Activated CD8-positive, alpha-beta T cell treated with anti-CD3 and anti-CD28 coated beads for 36 hours (primary cell): ENCODE results near the gene MICU1. TPM values are rescaled to one million over a fixed set of nuclear protein-coding genes. Genes with fewer than 3 reads are reported as not detected.

Experiments used
- ATAC-seq: fragments of 200-7000 bp; cut with Tn5 transposase; one replicate; pipeline ENCODE4 v1.10.0; 2021; ENCODE audit warnings: mild to moderate bottlenecking, moderate library complexity
- CTCF ChIA-PET: fragments of 350-600 bp; sonication (Branson Sonifier 250); formaldehyde crosslinking; loops from one replicate; lab custom pipeline; 2021; ENCODE audit warnings: antibody characterized with exemption; lab: Charles Lee
- POLR2A ChIA-PET: fragments of 350-600 bp; sonication (Branson Sonifier 250); formaldehyde crosslinking; loops from one replicate; lab custom pipeline; 2021; ENCODE audit warnings: antibody characterized with exemption; lab: Charles Lee
- DNase-seq: peaks from one replicate; pipeline ENCODE4 v3.0.0-alpha.2; 2020
- H3K27ac Mint-ChIP-seq: one replicate; pipeline ENCODE4 v1.8.0; 2021; ENCODE audit warnings: mild to moderate bottlenecking, mixed read lengths
- H3K27me3 Mint-ChIP-seq: one replicate; pipeline ENCODE4 v1.8.0; 2021; ENCODE audit warnings: mixed read lengths
- H3K36me3 Mint-ChIP-seq: one replicate; pipeline ENCODE4 v1.8.0; 2021; ENCODE audit warnings: low read depth, mixed read lengths
- H3K4me1 Mint-ChIP-seq: one replicate; pipeline ENCODE4 v1.8.0; 2021; ENCODE audit warnings: low read depth, mixed read lengths
- H3K4me3 Mint-ChIP-seq: one replicate; pipeline ENCODE4 v1.8.0; 2021; ENCODE audit warnings: mild to moderate bottlenecking, moderate library complexity, mixed read lengths
- H3K9me3 Mint-ChIP-seq: one replicate; pipeline ENCODE4 v1.8.0; 2021; ENCODE audit warnings: mixed read lengths
- CTCF ChIP-seq: fragments of 200-600 bp; IDR thresholded peaks from one replicate; pipeline ENCODE4 v1.8.0; 2022; ENCODE audit warnings: antibody characterized with exemption, mild to moderate bottlenecking
- intact Hi-C: fragments of 100-400 bp; cut with micrococcal nuclease; formaldehyde crosslinking; loops from one replicate; pipeline ENCODE4 v1.10.0; 2022
- total RNA-seq, 2 experiments: library from RNA; stranded (reverse); gene quantifications; one replicate each; pipeline ENCODE4 v1.2.3, GENCODE V29; 2021

Gene MICU1
- total RNA-seq, 2 experiments from 2014 or later = 29.9 to 31.0 TPM

GRCh38 chr10:72663971-72664370 is 38.1 kb upstream of the MICU1 start:
- ChIA-PET POLR2A (no interaction called here), CTCF (no interaction called here)
- DNase-seq (no peak), ATAC-seq (no peak)
- intact Hi-C loops = no loop called here
- Mint-ChIP-seq H3K27ac (no peak overlapping the region), H3K4me1 (no peaks in the 10 kb centered on the region), H3K9me3 (no peaks in the 10 kb centered on the region), H3K36me3 (no peaks in the 10 kb centered on the region), H3K27me3 (no peaks in the 10 kb centered on the region), H3K4me3 (no peak overlapping the region)
- TF ChIP-seq CTCF = no peak

- Mint-ChIP-seq H3K36me3 (no peaks in the 10 kb centered on the region), H3K9me3 (no peaks in the 10 kb centered on the region), H3K4me1 (no peaks in the 10 kb centered on the region), H3K4me3 (no peak overlapping the region), H3K27ac (no peak overlapping the region), H3K27me3 (no peaks in the 10 kb centered on the region)
- ChIA-PET CTCF (no interaction called here), POLR2A (no interaction called here)
- ATAC-seq (no peak), DNase-seq (no peak)
- TF ChIP-seq CTCF = no peak
- intact Hi-C loops = no loop called here
These were observed 35.6 kb upstream of the MICU1 start for GRCh38 chr10:72661431-72661830.

- intact Hi-C loops = no loop called here
- Mint-ChIP-seq H3K9me3 (no peaks in the 10 kb centered on the region), H3K4me3 (no peak overlapping the region), H3K27ac (no peak overlapping the region), H3K4me1 (no peaks in the 10 kb centered on the region), H3K27me3 (no peaks in the 10 kb centered on the region), H3K36me3 (no peaks in the 10 kb centered on the region)
- POLR2A ChIA-PET = no interaction called here
- no peak for TF ChIP-seq CTCF
- no peak for ATAC-seq
- CTCF ChIA-PET = interaction anchor here (1.6 kb wide), 1 partner anchor 8 kb away, joined by 5 read pairs; no protein-coding TSS in a partner anchor
- DNase-seq = no peak
These were observed 34.3 kb upstream of the MICU1 start for GRCh38 chr10:72660220-72660619.

- no peak overlapping the region for H3K4me3 Mint-ChIP-seq
- POLR2A ChIA-PET = no interaction called here
- H3K36me3 Mint-ChIP-seq = no peaks in the 10 kb centered on the region
- H3K27ac Mint-ChIP-seq = no peak overlapping the region
- no peak for ATAC-seq
- DNase-seq = no peak
- CTCF ChIA-PET = interaction anchor here (1.6 kb wide), 1 partner anchor 8 kb away, joined by 5 read pairs; no protein-coding TSS in a partner anchor
- no peak for TF ChIP-seq CTCF
- no peaks in the 10 kb centered on the region for H3K9me3 Mint-ChIP-seq
- intact Hi-C loops = no loop called here
- no peaks in the 10 kb centered on the region for H3K4me1 Mint-ChIP-seq
- no peaks in the 10 kb centered on the region for H3K27me3 Mint-ChIP-seq
These were observed 33.8 kb upstream of the MICU1 start for GRCh38 chr10:72659694-72660093.

- no peaks in the 10 kb centered on the region for H3K36me3 Mint-ChIP-seq
These were observed 33.0 kb upstream of the MICU1 start for GRCh38 chr10:72658696-72659400.

More at GRCh38 chr10:72658696-72659400, 33.0 kb upstream of the MICU1 start:
- Mint-ChIP-seq H3K27me3 (no peaks in the 10 kb centered on the region), H3K9me3 (no peaks in the 10 kb centered on the region), H3K27ac (no peak overlapping the region), H3K4me1 (no peaks in the 10 kb centered on the region), H3K4me3 (no peak overlapping the region)
- ChIA-PET CTCF (interaction anchor here (1.4 to 1.6 kb wide), 2 partner anchors 9 to 18 kb away, joined by 3 to 5 read pairs; no protein-coding TSS in a partner anchor), POLR2A (no interaction called here)
- intact Hi-C loops = no loop called here
- ATAC-seq (no peak), DNase-seq (no peak)
- no peak for TF ChIP-seq CTCF
